GM12892 (cell line): Measurements from ENCODE around the gene FCN1.

Source experiments
- POLR2A ChIP-seq: IDR thresholded peaks from 2 replicates; pipeline ENCODE4 v1.6.1; 2011; ENCODE audit warnings: low read depth, low read length, control low read depth
- POLR2AphosphoS5 ChIP-seq: IDR thresholded peaks from 2 replicates; pipeline ENCODE4 v1.6.1; 2011; ENCODE audit warnings: low read depth, low read length, control low read depth

DNA sequence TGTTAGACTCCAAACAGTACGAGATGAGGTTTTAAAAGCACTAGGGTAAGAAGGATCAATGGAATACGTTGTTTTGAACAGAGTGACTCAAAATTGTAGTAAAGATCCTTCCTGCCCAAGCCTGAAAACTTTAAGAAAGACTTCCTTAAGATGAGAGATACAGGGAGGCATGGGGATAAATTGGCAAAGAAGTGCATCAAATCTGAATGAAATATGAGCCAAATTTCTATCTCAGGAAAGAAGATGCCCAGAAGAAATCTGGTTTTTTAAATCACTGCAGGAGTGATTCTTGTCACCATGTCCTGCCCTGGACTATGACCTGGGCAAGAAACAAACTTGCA lies 22.2 kb downstream of the FCN1 start:
- no peak for TF ChIP-seq POLR2A
- no peak for TF ChIP-seq POLR2AphosphoS5
